ENCODE results near the gene DISC1. TPM values are rescaled to one million over a fixed set of nuclear protein-coding genes. Genes with fewer than 3 reads are reported as not detected.

The DISC1 gene
- total RNA-seq, 2 experiments from 2014 or later, result 19.8 to 20.0 TPM

GRCh38 chr1:232084584-232085223 lies 458.1 kb downstream of the DISC1 start:
- no peaks in the 10 kb centered on the region for H3K27me3 ChIP-seq (ENCODE audit: control insufficient read depth in 1 of 2, insufficient read depth in 2 of 2, low read length in 2 of 2)
- H3K4me3 Mint-ChIP-seq, result no peak overlapping the region
- no peaks in the 10 kb centered on the region for H3K36me3 Mint-ChIP-seq (ENCODE audit: low read depth)
- H3K27ac Mint-ChIP-seq, result no peak overlapping the region
- TF ChIP-seq CTCF (IDR thresholded peaks at IDR 0.05), result no peak
- no peak for ATAC-seq (ENCODE audit: poor library complexity)
- peaks cover 3% of the 10 kb centered on the region for H3K9me3 Mint-ChIP-seq
- POLR2A ChIA-PET, result no interaction called here
- H3K27me3 Mint-ChIP-seq, result no peaks in the 10 kb centered on the region
- intact Hi-C loops (cut with DNase I, micrococcal nuclease), result no loop called here
- no peak overlapping the region for H3K4me3 ChIP-seq (ENCODE audit: low read length)
- H3K36me3 ChIP-seq (ENCODE audit: insufficient read depth, low read length), result no peaks in the 10 kb centered on the region
- DNase-seq, result no peak
- H3K9me3 ChIP-seq (ENCODE audit: control insufficient read depth in 1 of 2, insufficient read depth in 1 of 2, low read length in 2 of 2), result peaks cover 0 to 3% of the 10 kb centered on the region in 2 experiments
- CTCF ChIA-PET, result no interaction called here
- no peak overlapping the region for H3K27ac ChIP-seq (ENCODE audit: low read depth in 1 of 2, low read length in 2 of 2)
- H3K4me1 Mint-ChIP-seq (ENCODE audit: low read depth), result no peaks in the 10 kb centered on the region
- H3K4me1 ChIP-seq (ENCODE audit: insufficient read depth, low read length), result no peaks in the 10 kb centered on the region

- no peaks in the 10 kb centered on the region for H3K4me1 Mint-ChIP-seq (ENCODE audit: low read depth)
- DNase-seq (no peak), ATAC-seq (ENCODE audit: poor library complexity) (no peak)
- intact Hi-C loops (cut with DNase I, micrococcal nuclease), result no loop called here
- no peak overlapping the region for H3K4me3 ChIP-seq (ENCODE audit: low read length)
- no peak overlapping the region for H3K27ac ChIP-seq (ENCODE audit: low read depth in 1 of 2, low read length in 2 of 2)
- no peak overlapping the region for H3K27ac Mint-ChIP-seq
- no peaks in the 10 kb centered on the region for H3K36me3 Mint-ChIP-seq (ENCODE audit: low read depth)
- H3K9me3 Mint-ChIP-seq, result no peaks in the 10 kb centered on the region
- ChIA-PET CTCF (no interaction called here), POLR2A (no interaction called here)
- no peaks in the 10 kb centered on the region for H3K9me3 ChIP-seq (ENCODE audit: control insufficient read depth in 1 of 2, insufficient read depth in 1 of 2, low read length in 2 of 2)
- H3K4me3 Mint-ChIP-seq, result no peak overlapping the region
- no peaks in the 10 kb centered on the region for H3K4me1 ChIP-seq (ENCODE audit: insufficient read depth, low read length)
- peaks cover 8% of the 10 kb centered on the region for H3K27me3 Mint-ChIP-seq
- no peaks in the 10 kb centered on the region for H3K36me3 ChIP-seq (ENCODE audit: insufficient read depth, low read length)
- no peak for TF ChIP-seq CTCF (IDR thresholded peaks at IDR 0.05)
- no peaks in the 10 kb centered on the region for H3K27me3 ChIP-seq (ENCODE audit: control insufficient read depth in 1 of 2, insufficient read depth in 2 of 2, low read length in 2 of 2)
These were observed 464.2 kb downstream of the DISC1 start for GRCh38 chr1:232090816-232091215.

Other genes with a start within 250 kb of the DISC1 start
- 1 to 10 TPM; 8.2 to 9.4 TPM for gene EGLN1, start 204.5 kb upstream of the DISC1 start, total RNA-seq
- gene TSNAX, start 98.1 kb upstream of the DISC1 start, total RNA-seq, result 10 to 100 TPM; 33.5 to 35.7 TPM

Measured in CD4-positive, alpha-beta T cell (primary cell).